ENCODE measurements around the gene B3GNT3. TPM values are rescaled to one million over a fixed set of nuclear protein-coding genes. Genes with fewer than 3 reads are reported as not detected.

The B3GNT3 gene
- total RNA-seq, 4 donors from 2014 or later: 0.33 to 0.84 (median 0.62) TPM

DNA sequence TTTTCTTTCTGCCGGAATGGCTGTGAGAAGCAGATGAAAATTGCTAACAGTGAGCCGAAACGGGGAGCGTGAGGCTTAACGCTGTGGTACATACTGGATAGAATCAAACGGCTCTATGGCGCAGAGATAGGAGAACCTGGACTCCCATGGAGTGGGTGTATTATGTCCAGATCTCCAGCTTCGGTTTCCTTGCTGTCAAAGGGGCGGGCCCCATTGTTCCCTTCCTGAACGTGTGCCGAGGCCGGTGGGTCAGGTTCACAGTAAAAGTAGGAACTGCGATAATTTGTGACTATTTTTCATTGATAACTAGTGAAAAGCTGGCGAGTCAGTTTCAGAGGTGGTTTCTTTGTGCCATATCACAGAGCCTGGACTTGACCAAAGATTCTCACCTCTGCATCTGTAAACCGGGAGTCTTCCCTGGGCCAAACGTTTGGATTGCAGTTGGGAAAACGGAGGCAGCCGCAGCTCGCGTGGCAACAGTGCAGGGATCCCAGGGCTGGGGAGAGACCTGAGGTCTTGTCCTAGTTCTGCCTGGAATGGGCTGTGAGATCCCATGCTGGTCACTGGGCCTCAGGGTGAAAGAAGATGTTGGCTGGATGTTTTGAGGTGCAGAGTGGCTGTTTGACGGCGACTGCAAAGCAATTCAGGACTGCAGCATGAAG is 65.5 kb downstream of the B3GNT3 start:
- intact Hi-C loops (cut with DNase I): no loop called here
- Histone ChIP-seq H3K4me1 (peaks cover 19 to 39% (median 28%) of the 10 kb centered on the region in 4 donors), H3K27ac (replicated peaks in 1 of 4) (peak overlapping the region; percentile 85 to 95 (median 90)), H3K27me3 (no peaks in the 10 kb centered on the region), H3K9me3 (no peaks in the 10 kb centered on the region), H3K36me3 (peaks cover 31 to 46% (median 43%) of the 10 kb centered on the region in 4 donors), H3K4me3 (peak overlapping the region; percentile 77 to 99 (median 86))
- under 1% methylated on average over 19 of the region's 22 CpGs for WGBS
- TF ChIP-seq POLR2A (IDR thresholded peaks at IDR 0.05; ENCODE audit: low read depth) (no peak), POLR2AphosphoS5 (IDR thresholded peaks at IDR 0.05) (no peak), EP300 (IDR thresholded peaks at IDR 0.05) (no peak), CTCF (IDR thresholded peaks at IDR 0.05) (no peak)
- no peak for DNase-seq (ENCODE audit: extremely low spot score)

DNA sequence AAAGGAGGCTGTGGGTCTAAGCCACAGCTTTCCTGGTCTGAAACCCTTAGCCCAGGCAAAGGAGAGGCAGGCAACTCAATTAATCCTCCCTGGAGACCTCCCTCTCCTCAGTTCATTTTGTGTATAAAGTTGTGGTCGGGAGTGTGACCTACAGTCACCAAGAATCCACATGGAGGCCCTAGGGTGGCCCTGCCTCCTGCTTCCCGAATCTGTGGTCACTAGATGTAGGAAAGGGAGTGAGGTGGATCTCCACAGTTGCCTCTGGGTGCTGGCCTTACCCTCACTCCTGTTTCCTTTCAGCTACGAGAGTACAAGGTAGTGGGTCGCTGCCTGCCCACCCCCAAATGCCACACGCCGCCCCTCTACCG is 66.0 kb downstream of the B3GNT3 start:
- Histone ChIP-seq H3K9me3 (no peaks in the 10 kb centered on the region), H3K4me3 (peak overlapping the region; percentile 77 to 99 (median 86)), H3K27me3 (no peaks in the 10 kb centered on the region), H3K27ac (replicated peaks in 1 of 4) (peak overlapping the region in 2 of 4 donors; percentile 92 to 95), H3K36me3 (peaks cover 33 to 52% (median 48%) of the 10 kb centered on the region in 4 donors), H3K4me1 (peaks cover 19 to 39% (median 26%) of the 10 kb centered on the region in 4 donors)
- TF ChIP-seq POLR2AphosphoS5 (IDR thresholded peaks at IDR 0.05) (no peak), EP300 (IDR thresholded peaks at IDR 0.05) (no peak), CTCF (IDR thresholded peaks at IDR 0.05) (no peak), POLR2A (IDR thresholded peaks at IDR 0.05; ENCODE audit: low read depth) (no peak)
- intact Hi-C loops (cut with DNase I): no loop called here
- 68% methylated on average over 6 of the region's 7 CpGs for WGBS
- DNase-seq (ENCODE audit: extremely low spot score): no peak

DNA sequence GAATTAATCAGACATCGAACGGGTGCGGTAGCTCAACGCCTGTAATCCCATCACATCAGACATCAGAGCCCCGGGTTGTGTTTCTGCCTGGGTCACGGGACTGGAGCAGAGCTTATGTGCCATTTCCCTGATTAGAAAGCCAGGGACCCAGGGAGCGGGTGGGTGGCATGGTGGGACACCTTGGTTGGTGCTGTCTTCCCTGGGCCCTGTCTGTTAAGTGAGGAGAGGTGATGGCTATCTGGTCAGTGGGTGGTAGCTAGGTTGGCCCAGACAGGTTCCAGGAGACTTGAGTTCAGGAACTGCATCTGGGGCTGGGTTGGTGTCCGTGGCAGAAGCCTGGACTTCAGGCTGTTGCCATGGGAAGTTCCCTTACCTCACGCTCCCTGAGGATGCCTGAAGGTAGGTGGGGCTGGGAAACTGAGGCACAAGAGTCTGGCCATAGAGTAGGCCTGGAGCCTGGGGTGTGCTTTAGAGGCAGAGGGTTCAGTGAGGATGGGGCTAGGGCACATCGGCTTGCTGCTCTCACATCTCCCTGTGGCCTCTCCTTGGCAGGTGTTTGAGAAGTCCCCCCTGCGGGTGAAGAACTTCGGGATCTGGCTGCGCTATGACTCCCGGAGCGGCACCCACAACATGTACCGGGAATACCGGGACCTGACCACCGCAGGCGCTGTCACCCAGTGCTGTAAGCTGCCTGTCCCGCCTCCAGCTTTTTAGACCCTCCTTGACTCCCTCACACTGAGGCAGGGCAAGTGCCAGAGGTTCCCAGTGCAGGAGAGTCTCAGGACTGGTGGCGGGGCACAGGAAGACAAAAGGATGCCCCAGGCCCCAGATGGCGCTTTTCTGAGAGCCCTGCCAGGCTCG is 66.8 kb downstream of the B3GNT3 start:
- Histone ChIP-seq H3K27ac (replicated peaks in 1 of 4) (peak overlapping the region in 1 of 4 donors; percentile 7), H3K36me3 (peaks cover 34 to 54% (median 51%) of the 10 kb centered on the region in 4 donors), H3K27me3 (no peaks in the 10 kb centered on the region), H3K9me3 (no peaks in the 10 kb centered on the region), H3K4me1 (peaks cover 19 to 39% (median 26%) of the 10 kb centered on the region in 4 donors), H3K4me3 (peak overlapping the region in 3 of 4 donors; percentile 77 to 90 (median 82))
- 74% methylated on average over 11 of the region's 23 CpGs for WGBS
- DNase-seq (ENCODE audit: extremely low spot score): no peak
- intact Hi-C loops (cut with DNase I): no loop called here
- no peak for TF ChIP-seq CTCF (IDR thresholded peaks at IDR 0.05)
- TF ChIP-seq EP300 (IDR thresholded peaks at IDR 0.05): no peak
- TF ChIP-seq POLR2A (IDR thresholded peaks at IDR 0.05; ENCODE audit: low read depth): no peak
- TF ChIP-seq POLR2AphosphoS5 (IDR thresholded peaks at IDR 0.05): no peak

DNA sequence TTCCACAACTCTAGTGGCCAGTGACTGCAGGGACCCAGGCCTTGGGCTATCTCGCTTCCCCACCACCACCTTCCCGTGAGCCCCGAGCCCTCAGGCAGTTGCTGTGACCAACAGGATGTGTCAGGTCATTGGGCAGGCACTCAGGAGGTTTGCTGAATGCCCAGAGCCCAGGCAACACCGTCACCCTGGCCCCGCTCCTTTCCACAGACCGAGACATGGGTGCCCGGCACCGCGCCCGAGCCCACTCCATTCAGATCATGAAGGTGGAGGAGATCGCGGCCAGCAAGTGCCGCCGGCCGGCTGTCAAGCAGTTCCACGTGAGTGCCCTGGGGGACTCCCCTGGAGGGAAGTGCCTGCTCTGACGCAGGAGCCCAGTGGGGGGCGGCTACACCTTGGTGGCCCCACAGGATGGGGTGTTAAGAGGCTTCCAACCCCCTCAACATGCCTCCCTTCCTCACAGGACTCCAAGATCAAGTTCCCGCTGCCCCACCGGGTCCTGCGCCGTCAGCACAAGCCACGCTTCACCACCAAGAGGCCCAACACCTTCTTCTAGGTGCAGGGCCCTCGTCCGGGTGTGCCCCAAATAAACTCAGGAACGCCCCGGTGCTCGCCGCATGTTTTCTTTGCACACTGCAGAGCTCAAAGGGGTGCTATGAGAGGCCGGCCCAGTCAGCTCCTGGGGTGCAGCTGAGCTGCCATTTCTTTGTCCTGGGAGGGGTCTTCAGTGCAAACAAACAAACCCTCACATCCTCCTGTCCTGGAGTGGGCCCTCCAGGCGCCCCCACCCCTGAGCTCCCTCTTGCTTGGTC is 68.0 kb downstream of the B3GNT3 start:
- no peak overlapping the region for H3K4me3 ChIP-seq
- 83% methylated on average over 15 of the region's 31 CpGs for WGBS
- no peak for DNase-seq (ENCODE audit: extremely low spot score)
- no peaks in the 10 kb centered on the region for H3K9me3 ChIP-seq
- H3K27ac ChIP-seq (replicated peaks in 1 of 4): peak overlapping the region in 1 of 4 donors; percentile 36
- intact Hi-C loops (cut with DNase I): no loop called here
- H3K27me3 ChIP-seq: no peaks in the 10 kb centered on the region
- H3K4me1 ChIP-seq: peaks cover 19 to 39% (median 26%) of the 10 kb centered on the region in 4 donors
- H3K36me3 ChIP-seq: peaks cover 34 to 54% (median 51%) of the 10 kb centered on the region in 4 donors
- TF ChIP-seq POLR2A (IDR thresholded peaks at IDR 0.05; ENCODE audit: low read depth): no peak
- no peak for TF ChIP-seq EP300 (IDR thresholded peaks at IDR 0.05)
- TF ChIP-seq POLR2AphosphoS5 (IDR thresholded peaks at IDR 0.05): no peak
- TF ChIP-seq CTCF (IDR thresholded peaks at IDR 0.05): no peak

Small RNAs within 50 kb of the gene (small RNA-seq; reads per million reads assigned to genes)
- 0 reads per million in 3 donors for gene SNORA68

Other genes with a start within 250 kb of the B3GNT3 start
- 10 to 100 TPM; 54.2 to 92.6 (median 61.5) TPM for gene COLGALT1, start 239.5 kb upstream of the B3GNT3 start, total RNA-seq
- under 1 TPM; under 0.01 to 0.23 (median 0.18) TPM for gene UNC13A, start 106.8 kb upstream of the B3GNT3 start, total RNA-seq
- 10 to 100 TPM; 24.1 to 50.9 (median 35.9) TPM for gene MAP1S, start 75.7 kb upstream of the B3GNT3 start, total RNA-seq
- gene FCHO1, start 43.7 kb upstream of the B3GNT3 start, total RNA-seq: 1 to 10 TPM; 1.6 to 2.9 (median 1.9) TPM
- not detected for gene INSL3, start 26.4 kb downstream of the B3GNT3 start, total RNA-seq
- gene JAK3, start 52.8 kb downstream of the B3GNT3 start, total RNA-seq: 1 to 10 TPM; 2.1 to 8.9 (median 3.4) TPM
- 1,000 to 10,000 TPM; 1,042 to 1,624 (median 1,374) TPM for gene RPL18A, start 64.8 kb downstream of the B3GNT3 start, total RNA-seq
- gene SLC5A5, start 76.8 kb downstream of the B3GNT3 start, total RNA-seq: under 1 TPM in 1 of 4 donors, not detected in 3; 0.17 TPM
- 10 to 100 TPM; 51.2 to 97.4 (median 74.3) TPM for gene CCDC124, start 137.9 kb downstream of the B3GNT3 start, total RNA-seq
- under 1 TPM in 2 of 4 donors, not detected in 2; 0.17 to 0.23 TPM for gene KCNN1, start 172.0 kb downstream of the B3GNT3 start, total RNA-seq
- 10 to 100 TPM; 30.6 to 69.2 (median 62.5) TPM for gene ARRDC2, start 213.0 kb downstream of the B3GNT3 start, total RNA-seq

All from esophagus muscularis mucosa (tissue), 4 donors.